HG03139 (cell line): ENCODE data around the gene PPRC1.
A peak's percentile ranks its signal among the peaks of the same experiment; 100 is the strongest.

ENCODE experiments used
- ATAC-seq: cut with Tn5 transposase; IDR thresholded peaks from one replicate; pipeline ENCODE4 v1.9.1; 2021; ENCODE audit not compliant: unreplicated experiment

The PPRC1 gene

GRCh38 chr10:102118867-102119266 is 14.0 kb upstream of the PPRC1 start:
- no peak for ATAC-seq

- no peak for ATAC-seq
Observed at GRCh38 chr10:102119417-102120141, 13.3 kb upstream of the PPRC1 start.

- ATAC-seq, result peak; percentile 51
Observed at GRCh38 chr10:102120142-102120990, 12.5 kb upstream of the PPRC1 start, which contains the start of gene LDB1. Gene LDB1, minus strand, starts transcription at chr10:102120368. Its CDS starts 258 bp downstream, at chr10:102120110.

GRCh38 chr10:102120991-102121738 is 11.7 kb upstream of the PPRC1 start:
- ATAC-seq, result no peak

- ATAC-seq, result no peak
Observed at GRCh38 chr10:102121739-102122372, 11.0 kb upstream of the PPRC1 start.

GRCh38 chr10:102122450-102122849 is 10.4 kb upstream of the PPRC1 start:
- no peak for ATAC-seq

GRCh38 chr10:102123223-102123622 is 9.6 kb upstream of the PPRC1 start:
- ATAC-seq, result no peak

GRCh38 chr10:102131286-102132170 is 1.3 kb upstream of the PPRC1 start:
- no peak for ATAC-seq

- ATAC-seq, result no peak
Observed at GRCh38 chr10:102132193-102132562, 662 bp upstream of the PPRC1 start.

- ATAC-seq, result peak; percentile 10
Observed at GRCh38 chr10:102133373-102134195, 744 bp downstream of the PPRC1 start.

- no peak for ATAC-seq
Observed at GRCh38 chr10:102134416-102134815, 1.6 kb downstream of the PPRC1 start.

- ATAC-seq, result no peak
Observed at GRCh38 chr10:102135956-102136526, 3.2 kb downstream of the PPRC1 start.

- ATAC-seq, result no peak
Observed at GRCh38 chr10:102139281-102140110, 6.7 kb downstream of the PPRC1 start.

GRCh38 chr10:102140218-102140617 is 7.4 kb downstream of the PPRC1 start:
- no peak for ATAC-seq

- no peak for ATAC-seq
Observed at GRCh38 chr10:102140913-102141540, 8.2 kb downstream of the PPRC1 start.

GRCh38 chr10:102141583-102142107 is 8.8 kb downstream of the PPRC1 start:
- ATAC-seq, result no peak

- ATAC-seq, result no peak
Observed at GRCh38 chr10:102146971-102147428, 14.2 kb downstream of the PPRC1 start.
